ENCODE measurements around the gene NFKBIB. TPM values are rescaled to one million over a fixed set of nuclear protein-coding genes. Genes with fewer than 3 reads are reported as not detected.

Gene NFKBIB
- total and polyA plus RNA-seq, 8 donors, result 5.1 to 34.2 (median 7.0) TPM

GRCh38 chr19:38942471-38943181 is 42.9 kb downstream of the NFKBIB start:
- no peaks in the 10 kb centered on the region for H3K27me3 ChIP-seq
- H3K4me3 ChIP-seq, result no peak overlapping the region
- no peak overlapping the region for H3K27ac ChIP-seq
- no peaks in the 10 kb centered on the region for H3K9me3 ChIP-seq
- ATAC-seq (no peak), DNase-seq (no peak)
- H3K36me3 ChIP-seq, result no peaks in the 10 kb centered on the region
- H3K4me1 ChIP-seq, result no peaks in the 10 kb centered on the region
- intact Hi-C loops (cut with DNase I), result no loop called here
- no peak for TF ChIP-seq CTCF (IDR thresholded peaks at IDR 0.05)

- Histone ChIP-seq H3K36me3 (no peaks in the 10 kb centered on the region), H3K4me1 (peaks cover 3 to 7% of the 10 kb centered on the region in 2 donors), H3K27me3 (peaks cover 0 to 11% of the 10 kb centered on the region in 2 donors), H3K9me3 (no peaks in the 10 kb centered on the region), H3K27ac (no peak overlapping the region), H3K4me3 (no peak overlapping the region)
- no peak for TF ChIP-seq CTCF (IDR thresholded peaks at IDR 0.05)
- intact Hi-C loops (cut with DNase I), result no loop called here
- no peak for DNase-seq
- no peak for ATAC-seq
Measured at GRCh38 chr19:38944981-38945506, 45.3 kb downstream of the NFKBIB start.

- intact Hi-C loops (cut with DNase I), result no loop called here
- no peak for TF ChIP-seq CTCF (IDR thresholded peaks at IDR 0.05)
- H3K4me3 ChIP-seq, result no peak overlapping the region
- no peaks in the 10 kb centered on the region for H3K9me3 ChIP-seq
- DNase-seq (no peak), ATAC-seq (no peak)
- no peak overlapping the region for H3K27ac ChIP-seq
- H3K27me3 ChIP-seq, result peaks cover 0 to 17% of the 10 kb centered on the region in 2 donors
- H3K36me3 ChIP-seq, result no peaks in the 10 kb centered on the region
- H3K4me1 ChIP-seq, result peaks cover 6 to 13% of the 10 kb centered on the region in 2 donors
Measured at GRCh38 chr19:38945562-38946228, 45.9 kb downstream of the NFKBIB start.

GRCh38 chr19:38946229-38947010 is 46.7 kb downstream of the NFKBIB start:
- intact Hi-C loops (cut with DNase I), result no loop called here
- peaks cover 0 to 20% of the 10 kb centered on the region in 2 donors for H3K27me3 ChIP-seq
- H3K4me1 ChIP-seq, result peaks cover 6 to 13% of the 10 kb centered on the region in 2 donors
- H3K27ac ChIP-seq, result no peak overlapping the region
- no peak for TF ChIP-seq CTCF (IDR thresholded peaks at IDR 0.05)
- DNase-seq, result no peak
- no peaks in the 10 kb centered on the region for H3K36me3 ChIP-seq
- H3K9me3 ChIP-seq, result no peaks in the 10 kb centered on the region
- no peak overlapping the region for H3K4me3 ChIP-seq
- no peak for ATAC-seq

Data from left lung (tissue), 10 donors.